Omental fat pad (tissue), 4 donors: Measurements from ENCODE around the gene NOC2L. TPM values are rescaled to one million over a fixed set of nuclear protein-coding genes. Genes with fewer than 3 reads are reported as not detected.

Experiments
- ATAC-seq: fragments of 150-250 bp; one replicate; pipeline ENCODE4 v1.9.1; 2016; ENCODE audit warnings: mild to moderate bottlenecking, moderate library complexity; ENCODE audit not compliant: low FRiP score
- DNase-seq: peaks from one replicate; pipeline ENCODE4 v3.0.0-alpha.2; 2019; ENCODE audit warnings: low spot score
- CTCF ChIP-seq, 3 donors: fragments of 450-650 bp; IDR thresholded peaks; one replicate each; pipeline ENCODE4 v1.5.1; 2016 to 2017; ENCODE audit warnings: antibody characterized with exemption in 3 of 3, mild to moderate bottlenecking in 3 of 3, moderate library complexity in 2 of 3
- total RNA-seq, 4 donors: library from RNA; depleted of rRNA; stranded (reverse); fragments of >200 nt; gene quantifications; one replicate each; pipeline ENCODE4 v1.1.0, GENCODE V29; 2016

The NOC2L gene
- total RNA-seq, 4 donors from 2014 or later, result 29.2 to 63.5 (median 31.3) TPM

GRCh38 chr1:972726-973458 lies 13.8 kb upstream of the NOC2L start:
- DNase-seq (no peak), ATAC-seq (no peak)
- TF ChIP-seq CTCF (IDR thresholded peaks at IDR 0.05), result no peak

GRCh38 chr1:971751-972506 lies 12.9 kb upstream of the NOC2L start:
- DNase-seq (no peak), ATAC-seq (no peak)
- no peak for TF ChIP-seq CTCF (IDR thresholded peaks at IDR 0.05)

GRCh38 chr1:970973-971730 lies 12.1 kb upstream of the NOC2L start:
- ATAC-seq, result no peak
- DNase-seq, result no peak
- no peak for TF ChIP-seq CTCF (IDR thresholded peaks at IDR 0.05)

- no peak for TF ChIP-seq CTCF (IDR thresholded peaks at IDR 0.05)
- DNase-seq, result no peak
- ATAC-seq, result no peak
Observed at GRCh38 chr1:970242-970972, 11.4 kb upstream of the NOC2L start.

- DNase-seq, result no peak
- TF ChIP-seq CTCF (IDR thresholded peaks at IDR 0.05), result no peak
- ATAC-seq, result no peak
Observed at GRCh38 chr1:969260-969855, 10.3 kb upstream of the NOC2L start.
